BE2C (cell line): ENCODE measurements around the gene MINDY4.

ENCODE experiments used
- DNase-seq: peaks from one replicate; pipeline ENCODE4 v3.0.0-alpha.2; 2020
- H3K27me3 ChIP-seq: fragments of 250-450 bp; sonication (Bioruptor Pico); 2 replicates; pipeline ENCODE4 v1.5.1; 2020; ENCODE audit warnings: mild to moderate bottlenecking
- H3K36me3 ChIP-seq: fragments of 250-450 bp; sonication (Bioruptor Pico); 2 replicates; pipeline ENCODE4 v1.5.1; 2020; ENCODE audit warnings: mild to moderate bottlenecking
- H3K4me1 ChIP-seq: fragments of 250-450 bp; sonication (Bioruptor Pico); 2 replicates; pipeline ENCODE4 v1.5.1; 2020
- H3K4me3 ChIP-seq: 2 replicates; pipeline ENCODE4 v1.5.1; 2011; ENCODE audit warnings: low read depth, low read length
- H3K9me3 ChIP-seq: fragments of 250-450 bp; sonication (Bioruptor Pico); 2 replicates; pipeline ENCODE4 v1.5.1; 2020
- TF ChIP-seq, protein P1 (sequence below): IDR thresholded peaks from 2 replicates; pipeline ENCODE4 v1.5.1; 2012; ENCODE audit warnings: mild to moderate bottlenecking, low read depth, low read length

The MINDY4 gene

DNA sequence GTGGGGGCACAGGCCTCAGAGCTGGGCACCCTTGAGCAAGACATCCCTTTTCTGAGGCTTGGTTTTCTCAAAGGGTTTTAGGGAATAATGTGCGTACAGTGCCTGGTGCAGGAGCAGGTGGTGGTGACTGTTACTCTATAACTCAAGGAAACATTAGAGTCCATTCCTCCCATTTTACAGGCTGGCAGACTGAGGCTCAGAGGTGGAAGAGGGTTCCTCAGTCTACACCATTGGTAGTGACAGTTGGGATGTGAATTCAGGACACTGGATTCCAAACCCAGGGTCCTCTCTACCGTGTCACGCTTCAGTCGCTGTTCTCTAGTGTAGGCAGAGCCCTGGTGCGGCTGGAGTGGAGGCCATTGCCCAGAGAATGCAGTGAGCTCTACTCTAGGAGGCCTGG is 100.4 kb downstream of the MINDY4 start:
- Histone ChIP-seq H3K4me1 (0 out of 2 replicates have a peak, but pooled peaks cover 6% of the 10 kb centered on the region), H3K27me3 (no peaks in the 10 kb centered on the region), H3K36me3 (peaks cover 3% of the 10 kb centered on the region; the same call in 1 of the 2 replicates), H3K9me3 (no peaks in the 10 kb centered on the region), H3K4me3 (no peak overlapping the region)
- no peak for DNase-seq
- TF ChIP-seq, protein P1, sequence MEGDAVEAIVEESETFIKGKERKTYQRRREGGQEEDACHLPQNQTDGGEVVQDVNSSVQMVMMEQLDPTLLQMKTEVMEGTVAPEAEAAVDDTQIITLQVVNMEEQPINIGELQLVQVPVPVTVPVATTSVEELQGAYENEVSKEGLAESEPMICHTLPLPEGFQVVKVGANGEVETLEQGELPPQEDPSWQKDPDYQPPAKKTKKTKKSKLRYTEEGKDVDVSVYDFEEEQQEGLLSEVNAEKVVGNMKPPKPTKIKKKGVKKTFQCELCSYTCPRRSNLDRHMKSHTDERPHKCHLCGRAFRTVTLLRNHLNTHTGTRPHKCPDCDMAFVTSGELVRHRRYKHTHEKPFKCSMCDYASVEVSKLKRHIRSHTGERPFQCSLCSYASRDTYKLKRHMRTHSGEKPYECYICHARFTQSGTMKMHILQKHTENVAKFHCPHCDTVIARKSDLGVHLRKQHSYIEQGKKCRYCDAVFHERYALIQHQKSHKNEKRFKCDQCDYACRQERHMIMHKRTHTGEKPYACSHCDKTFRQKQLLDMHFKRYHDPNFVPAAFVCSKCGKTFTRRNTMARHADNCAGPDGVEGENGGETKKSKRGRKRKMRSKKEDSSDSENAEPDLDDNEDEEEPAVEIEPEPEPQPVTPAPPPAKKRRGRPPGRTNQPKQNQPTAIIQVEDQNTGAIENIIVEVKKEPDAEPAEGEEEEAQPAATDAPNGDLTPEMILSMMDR = no peak

DNA sequence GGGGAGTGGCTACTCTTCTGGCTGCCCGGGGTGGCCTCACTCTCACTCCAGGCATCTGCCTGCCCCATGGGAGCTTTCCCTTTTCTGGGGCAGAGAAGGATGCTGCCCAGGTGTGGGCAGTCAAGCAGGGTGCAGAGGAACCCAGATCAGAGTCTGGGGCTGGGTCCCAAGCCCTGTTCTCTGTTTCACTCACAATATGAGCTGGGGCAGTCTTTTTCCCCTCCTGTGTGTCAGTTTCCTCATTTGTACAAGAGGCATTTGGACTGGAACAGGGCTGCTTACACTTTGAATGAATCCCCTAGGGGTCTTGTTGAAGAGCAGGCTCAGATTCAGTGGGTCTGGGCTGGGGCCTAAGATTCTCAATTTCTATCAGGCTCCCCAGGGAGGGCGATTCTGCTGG is 102.0 kb downstream of the MINDY4 start:
- 0 out of 2 replicates have a peak, but pooled peaks cover 6% of the 10 kb centered on the region for H3K4me1 ChIP-seq
- TF ChIP-seq, protein P1 = no peak
- DNase-seq = no peak
- H3K4me3 ChIP-seq = no peak overlapping the region
- peaks cover 3% of the 10 kb centered on the region; the same call in 1 of the 2 replicates for H3K36me3 ChIP-seq
- no peaks in the 10 kb centered on the region for H3K9me3 ChIP-seq
- H3K27me3 ChIP-seq = no peaks in the 10 kb centered on the region

DNA sequence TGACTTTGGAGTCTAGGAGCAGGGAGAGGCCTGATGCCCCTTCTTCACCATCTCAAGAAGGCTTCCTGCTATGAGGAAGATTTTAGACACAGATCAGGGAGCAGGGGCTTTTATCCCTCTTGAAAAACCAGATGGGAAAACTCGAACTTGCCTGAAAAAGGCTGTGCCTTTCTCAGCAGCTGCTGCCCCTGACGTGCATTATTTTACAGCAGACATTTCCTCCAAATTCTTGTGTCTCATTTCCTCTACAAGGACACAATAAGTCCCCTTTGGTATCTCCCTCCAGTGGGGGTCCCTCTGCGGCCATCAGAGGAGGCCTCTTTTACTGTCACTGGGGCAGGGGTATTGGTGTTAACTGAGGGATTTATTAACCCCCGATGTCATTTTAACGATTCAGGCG is 102.4 kb downstream of the MINDY4 start:
- DNase-seq = no peak
- Histone ChIP-seq H3K36me3 (peaks cover 3% of the 10 kb centered on the region; the same call in 1 of the 2 replicates), H3K4me3 (no peak overlapping the region), H3K27me3 (no peaks in the 10 kb centered on the region), H3K9me3 (no peaks in the 10 kb centered on the region), H3K4me1 (0 out of 2 replicates have a peak, but pooled peaks cover 6% of the 10 kb centered on the region)
- TF ChIP-seq, protein P1 = no peak

DNA sequence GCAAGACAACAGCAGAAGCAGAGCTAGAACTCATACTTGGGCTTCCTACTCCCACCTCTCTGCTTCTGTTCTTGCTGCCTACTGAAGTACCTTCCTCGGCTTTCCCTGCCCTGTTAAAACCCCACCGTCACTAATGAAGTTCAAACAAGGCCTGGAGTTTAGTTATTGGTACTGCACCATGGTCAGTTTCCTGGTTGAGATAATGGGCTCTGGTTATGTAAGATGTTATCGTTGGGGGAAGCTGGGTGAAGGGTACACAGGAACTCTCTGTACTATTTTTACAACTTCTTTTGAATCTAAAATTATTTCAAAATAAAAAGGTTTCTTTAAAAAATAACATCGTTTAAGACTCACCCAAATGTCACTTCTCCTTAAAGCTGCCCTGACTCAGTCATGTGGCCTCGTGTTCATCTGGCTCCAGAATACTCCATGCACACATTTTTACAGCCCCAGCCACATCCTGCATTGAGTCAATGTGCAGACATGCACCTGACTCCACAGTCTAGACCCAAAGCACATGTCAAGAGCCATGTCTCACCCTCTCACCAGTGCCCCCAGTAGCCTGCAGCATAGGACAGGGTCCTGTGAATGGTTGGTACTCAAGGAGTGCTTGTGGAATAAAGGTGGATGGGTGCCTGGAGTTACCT is 103.6 kb downstream of the MINDY4 start:
- Histone ChIP-seq H3K4me3 (no peak overlapping the region), H3K4me1 (0 out of 2 replicates have a peak, but pooled peaks cover 3% of the 10 kb centered on the region), H3K36me3 (peaks cover 3% of the 10 kb centered on the region; the same call in 1 of the 2 replicates), H3K27me3 (no peaks in the 10 kb centered on the region), H3K9me3 (no peaks in the 10 kb centered on the region)
- TF ChIP-seq, protein P1 = no peak
- DNase-seq = no peak

DNA sequence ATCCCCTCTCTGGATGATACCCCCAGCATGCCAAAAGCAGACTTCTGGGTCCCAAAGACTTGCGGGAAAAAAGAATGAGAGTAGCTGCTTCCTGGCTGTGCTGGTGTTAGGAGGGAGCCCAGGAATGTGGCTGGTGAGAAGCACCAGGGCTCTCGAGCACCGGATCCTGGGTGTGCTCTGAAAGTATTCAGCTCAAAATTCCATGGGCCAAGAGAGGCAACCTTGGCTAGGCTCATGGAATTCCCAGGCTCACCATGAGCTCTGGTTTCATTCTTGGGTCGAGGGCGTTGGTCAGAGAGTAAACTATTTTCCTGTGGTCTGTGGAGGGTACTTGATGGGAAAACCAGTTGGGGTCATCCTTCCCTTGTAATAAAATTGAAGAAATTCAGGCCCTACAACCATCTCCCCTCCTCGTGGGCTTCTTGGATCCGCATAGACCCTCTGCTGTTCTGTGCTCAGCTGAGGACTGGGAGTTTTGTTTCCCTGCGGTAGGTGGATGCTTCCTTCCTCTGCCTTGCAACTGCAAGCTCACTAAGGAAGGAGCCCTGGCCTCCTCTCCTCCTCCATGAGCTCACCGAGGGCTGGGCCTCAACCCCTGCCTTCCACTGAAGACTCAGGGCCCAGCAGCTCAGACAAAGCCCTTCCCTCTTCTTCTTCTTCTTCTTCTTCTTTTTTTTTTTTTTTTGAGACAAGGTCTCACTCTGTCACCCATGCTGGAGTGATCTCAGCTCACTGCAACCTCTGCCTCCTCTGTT is 106.0 kb downstream of the MINDY4 start:
- Histone ChIP-seq H3K4me1 (no peaks in the 10 kb centered on the region), H3K9me3 (no peaks in the 10 kb centered on the region), H3K4me3 (no peak overlapping the region), H3K36me3 (peaks cover 3% of the 10 kb centered on the region; the same call in 1 of the 2 replicates), H3K27me3 (no peaks in the 10 kb centered on the region)
- DNase-seq = no peak
- TF ChIP-seq, protein P1 = no peak

DNA sequence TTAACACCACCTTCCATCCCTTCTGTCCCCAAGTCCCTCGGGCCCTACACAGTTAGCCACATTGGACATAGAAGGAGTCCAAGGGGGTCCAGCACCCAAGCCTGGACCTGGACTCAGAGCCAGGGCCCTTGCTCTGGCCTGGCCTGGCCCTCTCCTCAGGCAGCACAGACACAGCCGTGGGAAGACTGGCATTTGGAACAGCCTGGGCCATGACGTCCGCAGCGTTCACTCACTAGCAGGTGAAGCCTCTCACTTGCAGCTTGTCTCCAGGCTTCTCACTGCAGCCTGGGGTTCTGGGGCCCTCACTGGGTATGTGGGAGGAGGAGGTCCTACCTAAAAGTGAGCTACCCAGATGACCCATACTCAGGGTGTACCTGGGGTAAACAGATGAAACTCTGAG is 106.8 kb downstream of the MINDY4 start:
- Histone ChIP-seq H3K36me3 (no peaks in the 10 kb centered on the region), H3K9me3 (no peaks in the 10 kb centered on the region), H3K4me1 (no peaks in the 10 kb centered on the region), H3K27me3 (no peaks in the 10 kb centered on the region), H3K4me3 (no peak overlapping the region)
- DNase-seq = no peak
- TF ChIP-seq, protein P1 = no peak
